ENCODE results near the gene PKD1. TPM values are rescaled to one million over a fixed set of nuclear protein-coding genes. Genes with fewer than 3 reads are reported as not detected.
"Not testable (repeated sequence)": the region's sequence is repeated elsewhere in the genome, so short reads cannot be mapped to it uniquely, and the experiment has no call there.

The PKD1 gene
- total RNA-seq, 1 donor from 2014 or later = 85.8 TPM

- ATAC-seq; intact Hi-C loops (cut with DNase I): not testable (repeated sequence)
- peak; percentile 59 for DNase-seq (ENCODE audit: missing footprints)
Observed at GRCh38 chr16:2114885-2115590, 20.7 kb downstream of the PKD1 start.

GRCh38 chr16:2114225-2114624 lies 21.5 kb downstream of the PKD1 start:
- intact Hi-C loops (cut with DNase I); ATAC-seq; DNase-seq (ENCODE audit: missing footprints): not testable (repeated sequence)

GRCh38 chr16:2112539-2113106 lies 23.1 kb downstream of the PKD1 start:
- intact Hi-C loops (cut with DNase I); DNase-seq (ENCODE audit: missing footprints); ATAC-seq: not testable (repeated sequence)

GRCh38 chr16:2111412-2112335 lies 24.0 kb downstream of the PKD1 start:
- peak; percentile 17 for ATAC-seq
- intact Hi-C loops (cut with DNase I); DNase-seq (ENCODE audit: missing footprints): not testable (repeated sequence)

- intact Hi-C loops (cut with DNase I); DNase-seq (ENCODE audit: missing footprints): not testable (repeated sequence)
- peak; percentile 15 for ATAC-seq
Observed at GRCh38 chr16:2111009-2111353, 24.7 kb downstream of the PKD1 start.

GRCh38 chr16:2110332-2111008 lies 25.2 kb downstream of the PKD1 start:
- peak; percentile 42 for ATAC-seq
- DNase-seq (ENCODE audit: missing footprints); intact Hi-C loops (cut with DNase I): not testable (repeated sequence)

- ATAC-seq = peak; percentile 10
- intact Hi-C loops (cut with DNase I); DNase-seq (ENCODE audit: missing footprints): not testable (repeated sequence)
Observed at GRCh38 chr16:2109872-2110271, 25.8 kb downstream of the PKD1 start.

- ATAC-seq; intact Hi-C loops (cut with DNase I); DNase-seq (ENCODE audit: missing footprints): not testable (repeated sequence)
Observed at GRCh38 chr16:2109271-2109580, 26.5 kb downstream of the PKD1 start.

- peak; percentile 28 for ATAC-seq
- intact Hi-C loops (cut with DNase I); DNase-seq (ENCODE audit: missing footprints): not testable (repeated sequence)
Observed at GRCh38 chr16:2108446-2109270, 27.0 kb downstream of the PKD1 start.

- ATAC-seq; DNase-seq (ENCODE audit: missing footprints); intact Hi-C loops (cut with DNase I): not testable (repeated sequence)
Observed at GRCh38 chr16:2107791-2108125, 27.9 kb downstream of the PKD1 start.

GRCh38 chr16:2107121-2107790 lies 28.4 kb downstream of the PKD1 start:
- DNase-seq (ENCODE audit: missing footprints); ATAC-seq; intact Hi-C loops (cut with DNase I): not testable (repeated sequence)

- ATAC-seq; DNase-seq (ENCODE audit: missing footprints); intact Hi-C loops (cut with DNase I): not testable (repeated sequence)
Observed at GRCh38 chr16:2106211-2106610, 29.5 kb downstream of the PKD1 start.

- DNase-seq (ENCODE audit: missing footprints); ATAC-seq; intact Hi-C loops (cut with DNase I): not testable (repeated sequence)
Observed at GRCh38 chr16:2105769-2106168, 29.9 kb downstream of the PKD1 start.

GRCh38 chr16:2105291-2105690 lies 30.4 kb downstream of the PKD1 start:
- ATAC-seq; intact Hi-C loops (cut with DNase I); DNase-seq (ENCODE audit: missing footprints): not testable (repeated sequence)

GRCh38 chr16:2104464-2104863 lies 31.2 kb downstream of the PKD1 start:
- ATAC-seq; intact Hi-C loops (cut with DNase I); DNase-seq (ENCODE audit: missing footprints): not testable (repeated sequence)

GRCh38 chr16:2102471-2102870 lies 33.2 kb downstream of the PKD1 start:
- DNase-seq (ENCODE audit: missing footprints) (no peak), ATAC-seq (no peak)
- intact Hi-C loops (cut with DNase I) = no loop called here

- DNase-seq (ENCODE audit: missing footprints); intact Hi-C loops (cut with DNase I); ATAC-seq: not testable (repeated sequence)
Observed at GRCh38 chr16:2101581-2101980, 34.1 kb downstream of the PKD1 start.
